Measurements from ENCODE around the gene PTPN14.

PTPN14 gene

GRCh38 chr1:214330715-214331114 is 220.7 kb downstream of the PTPN14 start:
- no peak overlapping the region for H3K9ac ChIP-seq (ENCODE audit: low read depth, low read length)
- H3K27me3 ChIP-seq (ENCODE audit: insufficient read depth, low read length, poor library complexity) = no peaks in the 10 kb centered on the region
- DNase-seq (no peak), ATAC-seq (ENCODE audit: insufficient read depth, low read depth) (no peak)
- no peaks in the 10 kb centered on the region for H3K9me3 ChIP-seq (ENCODE audit: insufficient read depth, low read length, severe bottlenecking)
- TF ChIP-seq EZH2 (IDR thresholded peaks at IDR 0.05; ENCODE audit: borderline replicate concordance, low read depth, low read length, severe bottlenecking) = no peak
- no peak for TF ChIP-seq CTCF (IDR thresholded peaks at IDR 0.05; ENCODE audit: borderline replicate concordance, extremely low read depth, low read length, poor library complexity, severe bottlenecking)
- H4K20me1 ChIP-seq (ENCODE audit: insufficient read depth, low read length) = peaks cover 2% of the 10 kb centered on the region; the same call in 1 of the 2 replicates
- peaks cover 63% of the 10 kb centered on the region for H3K36me3 ChIP-seq (ENCODE audit: insufficient read depth, low read length)
- H3K79me2 ChIP-seq (ENCODE audit: insufficient read depth, low read length) = no peaks in the 10 kb centered on the region
- no peaks in the 10 kb centered on the region for H3K4me1 ChIP-seq (ENCODE audit: insufficient read depth, low read length)
- H3K4me3 ChIP-seq (ENCODE audit: low read depth in 1 of 2, low read length in 2 of 2) = no peak overlapping the region
- no peak overlapping the region for H2AFZ ChIP-seq (ENCODE audit: low read depth, low read length)
- no peak overlapping the region for H3K4me2 ChIP-seq (ENCODE audit: insufficient read depth, low read length)
- H3K27ac ChIP-seq (ENCODE audit: low read length) = no peak overlapping the region

DNA sequence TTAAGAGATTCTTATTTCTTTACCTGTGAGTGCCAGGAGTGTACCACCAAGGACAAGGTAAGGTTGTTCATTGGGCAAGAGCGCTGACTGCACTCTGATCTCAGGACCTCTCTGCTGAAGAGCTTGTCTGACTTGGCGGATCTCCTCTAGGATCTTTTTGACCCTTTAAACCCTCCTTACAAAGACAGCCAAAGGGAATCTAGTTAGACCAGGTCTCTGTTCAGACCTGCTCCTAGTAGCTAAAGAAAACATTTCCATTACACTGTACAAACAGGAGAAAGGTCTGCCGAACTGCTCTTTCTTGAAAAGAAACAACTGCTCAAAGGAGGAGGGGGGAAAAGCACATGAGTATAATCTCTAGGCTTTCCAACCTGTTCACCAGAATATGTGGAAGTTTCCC is 221.2 kb downstream of the PTPN14 start:
- no peaks in the 10 kb centered on the region for H3K27me3 ChIP-seq (ENCODE audit: insufficient read depth, low read length, poor library complexity)
- H3K27ac ChIP-seq (ENCODE audit: low read length) = no peak overlapping the region
- H3K4me2 ChIP-seq (ENCODE audit: insufficient read depth, low read length) = no peak overlapping the region
- no peak overlapping the region for H2AFZ ChIP-seq (ENCODE audit: low read depth, low read length)
- no peak overlapping the region for H3K9ac ChIP-seq (ENCODE audit: low read depth, low read length)
- H3K9me3 ChIP-seq (ENCODE audit: insufficient read depth, low read length, severe bottlenecking) = no peaks in the 10 kb centered on the region
- DNase-seq (no peak), ATAC-seq (ENCODE audit: insufficient read depth, low read depth) (no peak)
- H4K20me1 ChIP-seq (ENCODE audit: insufficient read depth, low read length) = peaks cover 2% of the 10 kb centered on the region; the same call in 1 of the 2 replicates
- H3K4me1 ChIP-seq (ENCODE audit: insufficient read depth, low read length) = no peaks in the 10 kb centered on the region
- no peak for TF ChIP-seq EZH2 (IDR thresholded peaks at IDR 0.05; ENCODE audit: borderline replicate concordance, low read depth, low read length, severe bottlenecking)
- TF ChIP-seq CTCF (IDR thresholded peaks at IDR 0.05; ENCODE audit: borderline replicate concordance, extremely low read depth, low read length, poor library complexity, severe bottlenecking) = no peak
- no peak overlapping the region for H3K4me3 ChIP-seq (ENCODE audit: low read depth in 1 of 2, low read length in 2 of 2)
- no peaks in the 10 kb centered on the region for H3K79me2 ChIP-seq (ENCODE audit: insufficient read depth, low read length)
- H3K36me3 ChIP-seq (ENCODE audit: insufficient read depth, low read length) = peaks cover 66% of the 10 kb centered on the region

DNA sequence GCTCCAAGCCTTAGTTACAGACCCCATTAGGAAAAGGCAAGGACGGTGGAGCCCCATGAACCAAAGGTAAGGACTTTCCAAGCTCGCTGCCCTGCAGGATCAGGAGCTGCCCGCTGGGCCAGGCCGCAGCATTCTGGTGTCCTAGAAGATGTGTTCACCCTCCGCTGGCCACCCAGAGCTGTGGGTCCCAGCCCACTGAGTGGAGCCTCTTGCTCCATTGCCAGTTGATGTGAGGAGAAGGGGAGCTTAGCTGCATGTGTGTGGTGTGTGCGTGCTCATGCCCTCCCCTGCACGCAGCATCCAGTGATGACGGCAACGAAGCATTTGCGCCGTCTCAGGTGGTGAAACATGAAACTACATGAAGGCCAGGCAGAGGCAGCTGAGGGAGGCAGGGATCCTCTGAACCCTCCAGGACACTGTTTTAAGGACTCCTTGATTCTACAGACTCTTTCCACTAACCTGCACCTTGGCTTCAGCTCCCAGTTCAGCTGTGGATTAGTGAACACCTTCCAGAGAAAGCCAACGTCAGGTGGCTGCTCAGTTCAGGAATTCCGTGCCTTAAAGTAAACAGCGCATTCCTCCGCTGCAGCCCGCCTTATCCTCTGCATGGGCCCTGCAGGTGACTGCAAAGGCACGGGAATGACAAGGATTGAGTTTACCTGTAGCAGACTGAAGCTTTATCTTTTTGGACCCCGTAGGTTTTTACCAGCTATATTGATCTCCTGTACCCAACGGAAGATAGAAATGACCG is 221.8 kb downstream of the PTPN14 start:
- Histone ChIP-seq H3K4me3 (ENCODE audit: low read depth in 1 of 2, low read length in 2 of 2) (no peak overlapping the region), H3K9me3 (ENCODE audit: insufficient read depth, low read length, severe bottlenecking) (no peaks in the 10 kb centered on the region), H4K20me1 (ENCODE audit: insufficient read depth, low read length) (peaks cover 2% of the 10 kb centered on the region; the same call in 1 of the 2 replicates), H3K4me2 (ENCODE audit: insufficient read depth, low read length) (no peak overlapping the region), H3K27me3 (ENCODE audit: insufficient read depth, low read length, poor library complexity) (no peaks in the 10 kb centered on the region), H3K36me3 (ENCODE audit: insufficient read depth, low read length) (peaks cover 68% of the 10 kb centered on the region), H3K4me1 (ENCODE audit: insufficient read depth, low read length) (no peaks in the 10 kb centered on the region), H3K79me2 (ENCODE audit: insufficient read depth, low read length) (no peaks in the 10 kb centered on the region), H3K27ac (ENCODE audit: low read length) (no peak overlapping the region), H3K9ac (ENCODE audit: low read depth, low read length) (no peak overlapping the region), H2AFZ (ENCODE audit: low read depth, low read length) (no peak overlapping the region)
- DNase-seq = no peak
- no peak for ATAC-seq (ENCODE audit: insufficient read depth, low read depth)
- TF ChIP-seq CTCF (IDR thresholded peaks at IDR 0.05; ENCODE audit: borderline replicate concordance, extremely low read depth, low read length, poor library complexity, severe bottlenecking) (no peak), EZH2 (IDR thresholded peaks at IDR 0.05; ENCODE audit: borderline replicate concordance, low read depth, low read length, severe bottlenecking) (no peak)
